ENCODE measurements around the gene CD99. TPM values are rescaled to one million over a fixed set of nuclear protein-coding genes. Genes with fewer than 3 reads are reported as not detected.
"Not testable (repeated sequence)": the region's sequence is repeated elsewhere in the genome, so short reads cannot be mapped to it uniquely, and the experiment has no call there.

CD99 gene
- polyA plus RNA-seq, 4 donors, result 101 to 307 (median 183) TPM

GRCh38 chrX:2665387-2666304, 25.4 kb upstream of the CD99 start:
- no peak overlapping the region for H3K4me3 ChIP-seq (ENCODE audit: low read depth in 1 of 3, low read length in 3 of 3)
- DNase-seq, result peak in 1 of 2 donors; percentile 52
- H3K27me3 ChIP-seq (ENCODE audit: control insufficient read depth in 3 of 3, insufficient read depth in 3 of 3, low read length in 3 of 3), result no peaks in the 10 kb centered on the region
- H3K36me3 ChIP-seq (ENCODE audit: control insufficient read depth in 3 of 3, insufficient read depth in 2 of 3, low read depth in 1 of 3, low read length in 3 of 3), result peaks cover 0 to 6% (median 0%) of the 10 kb centered on the region in 3 donors
- H3K4me1 ChIP-seq (ENCODE audit: control insufficient read depth in 3 of 3, insufficient read depth in 2 of 3, low read depth in 1 of 3, low read length in 2 of 3), result peaks cover 0 to 11% (median 5%) of the 10 kb centered on the region in 3 donors
- no peak overlapping the region for H3K27ac ChIP-seq (ENCODE audit: low read depth in 1 of 3, low read length in 2 of 3)
- FAIRE-seq, result no peak
- H3K9me3 ChIP-seq (ENCODE audit: control insufficient read depth in 2 of 2, insufficient read depth in 1 of 2, low read depth in 1 of 2, low read length in 1 of 2), result no peaks in the 10 kb centered on the region
- WGBS, 3 donors, result 13 to 61% (median 42%) methylated on average over 7 of the region's 7 CpGs

- H3K36me3 ChIP-seq (ENCODE audit: control insufficient read depth in 3 of 3, insufficient read depth in 2 of 3, low read depth in 1 of 3, low read length in 3 of 3), result peaks cover 0 to 5% (median 0%) of the 10 kb centered on the region in 3 donors
- no peak for FAIRE-seq
- H3K9me3 ChIP-seq (ENCODE audit: control insufficient read depth in 2 of 2, insufficient read depth in 1 of 2, low read depth in 1 of 2, low read length in 1 of 2), result no peaks in the 10 kb centered on the region
- H3K4me1 ChIP-seq (ENCODE audit: control insufficient read depth in 3 of 3, insufficient read depth in 2 of 3, low read depth in 1 of 3, low read length in 2 of 3), result peaks cover 0 to 11% (median 5%) of the 10 kb centered on the region in 3 donors
- H3K27ac ChIP-seq (ENCODE audit: low read depth in 1 of 3, low read length in 2 of 3), result no peak overlapping the region
- H3K4me3 ChIP-seq (ENCODE audit: low read depth in 1 of 3, low read length in 3 of 3), result no peak overlapping the region
- WGBS, 3 donors, result 93 to 98% (median 97%) methylated on average over 2 of the region's 2 CpGs
- H3K27me3 ChIP-seq (ENCODE audit: control insufficient read depth in 3 of 3, insufficient read depth in 3 of 3, low read length in 3 of 3), result no peaks in the 10 kb centered on the region
- no peak for DNase-seq
Observed at GRCh38 chrX:2666491-2666890, 24.6 kb upstream of the CD99 start.

GRCh38 chrX:2670978-2671377, 20.1 kb upstream of the CD99 start:
- Histone ChIP-seq H3K9me3 (ENCODE audit: control insufficient read depth in 2 of 2, insufficient read depth in 1 of 2, low read depth in 1 of 2, low read length in 1 of 2) (no peaks in the 10 kb centered on the region), H3K4me3 (ENCODE audit: low read depth in 1 of 3, low read length in 3 of 3) (no peak overlapping the region), H3K36me3 (ENCODE audit: control insufficient read depth in 3 of 3, insufficient read depth in 2 of 3, low read depth in 1 of 3, low read length in 3 of 3) (peaks cover 0 to 3% (median 0%) of the 10 kb centered on the region in 3 donors), H3K27me3 (ENCODE audit: control insufficient read depth in 3 of 3, insufficient read depth in 3 of 3, low read length in 3 of 3) (no peaks in the 10 kb centered on the region), H3K27ac (ENCODE audit: low read depth in 1 of 3, low read length in 2 of 3) (no peak overlapping the region), H3K4me1 (ENCODE audit: control insufficient read depth in 3 of 3, insufficient read depth in 2 of 3, low read depth in 1 of 3, low read length in 2 of 3) (peaks cover 0 to 6% (median 0%) of the 10 kb centered on the region in 3 donors)
- DNase-seq, result no peak
- WGBS, 3 donors, result 68 to 74% (median 72%) methylated on average over 4 of the region's 4 CpGs
- FAIRE-seq, result no peak

GRCh38 chrX:2672084-2672483, 19.0 kb upstream of the CD99 start:
- H3K27ac ChIP-seq (ENCODE audit: low read depth in 1 of 3, low read length in 2 of 3), result no peak overlapping the region
- WGBS, 3 donors, result 94 to 98% (median 96%) methylated on average over 6 of the region's 6 CpGs
- no peaks in the 10 kb centered on the region for H3K27me3 ChIP-seq (ENCODE audit: control insufficient read depth in 3 of 3, insufficient read depth in 3 of 3, low read length in 3 of 3)
- DNase-seq (no peak), FAIRE-seq (no peak)
- no peak overlapping the region for H3K4me3 ChIP-seq (ENCODE audit: low read depth in 1 of 3, low read length in 3 of 3)
- H3K4me1 ChIP-seq (ENCODE audit: control insufficient read depth in 3 of 3, insufficient read depth in 2 of 3, low read depth in 1 of 3, low read length in 2 of 3), result peaks cover 0 to 7% (median 0%) of the 10 kb centered on the region in 3 donors
- no peaks in the 10 kb centered on the region for H3K9me3 ChIP-seq (ENCODE audit: control insufficient read depth in 2 of 2, insufficient read depth in 1 of 2, low read depth in 1 of 2, low read length in 1 of 2)
- H3K36me3 ChIP-seq (ENCODE audit: control insufficient read depth in 3 of 3, insufficient read depth in 2 of 3, low read depth in 1 of 3, low read length in 3 of 3), result peaks cover 0 to 3% (median 0%) of the 10 kb centered on the region in 3 donors

GRCh38 chrX:2673611-2674010, 17.5 kb upstream of the CD99 start:
- DNase-seq (no peak), FAIRE-seq (no peak)
- Histone ChIP-seq H3K4me3 (ENCODE audit: low read depth in 1 of 3, low read length in 3 of 3) (no peak overlapping the region), H3K4me1 (ENCODE audit: control insufficient read depth in 3 of 3, insufficient read depth in 2 of 3, low read depth in 1 of 3, low read length in 2 of 3) (peaks cover 0 to 13% (median 0%) of the 10 kb centered on the region in 3 donors), H3K36me3 (ENCODE audit: control insufficient read depth in 3 of 3, insufficient read depth in 2 of 3, low read depth in 1 of 3, low read length in 3 of 3) (peaks cover 0 to 2% (median 0%) of the 10 kb centered on the region in 3 donors), H3K9me3 (ENCODE audit: control insufficient read depth in 2 of 2, insufficient read depth in 1 of 2, low read depth in 1 of 2, low read length in 1 of 2) (no peaks in the 10 kb centered on the region), H3K27ac (ENCODE audit: low read depth in 1 of 3, low read length in 2 of 3) (no peak overlapping the region), H3K27me3 (ENCODE audit: control insufficient read depth in 3 of 3, insufficient read depth in 3 of 3, low read length in 3 of 3) (no peaks in the 10 kb centered on the region)
- 72 to 85% (median 82%) methylated on average over 12 of the region's 12 CpGs for WGBS, 3 donors

GRCh38 chrX:2675657-2676200, 15.4 kb upstream of the CD99 start:
- not testable (repeated sequence) for H3K27me3 ChIP-seq (ENCODE audit: control insufficient read depth in 3 of 3, insufficient read depth in 3 of 3, low read length in 3 of 3); H3K4me3 ChIP-seq (ENCODE audit: low read depth in 1 of 3, low read length in 3 of 3); DNase-seq; FAIRE-seq; H3K36me3 ChIP-seq (ENCODE audit: control insufficient read depth in 3 of 3, insufficient read depth in 2 of 3, low read depth in 1 of 3, low read length in 3 of 3); H3K27ac ChIP-seq (ENCODE audit: low read depth in 1 of 3, low read length in 2 of 3); H3K9me3 ChIP-seq (ENCODE audit: control insufficient read depth in 2 of 2, insufficient read depth in 1 of 2, low read depth in 1 of 2, low read length in 1 of 2)
- WGBS, 3 donors, result 93% methylated on average over 6 to 7 of the region's 7 CpGs
- peaks cover 0 to 13% (median 0%) of the 10 kb centered on the region in 3 donors for H3K4me1 ChIP-seq (ENCODE audit: control insufficient read depth in 3 of 3, insufficient read depth in 2 of 3, low read depth in 1 of 3, low read length in 2 of 3)

- Histone ChIP-seq H3K27ac (ENCODE audit: low read depth in 1 of 3, low read length in 2 of 3) (peak overlapping the region in 1 of 3 donors; percentile 9), H3K27me3 (ENCODE audit: control insufficient read depth in 3 of 3, insufficient read depth in 3 of 3, low read length in 3 of 3) (no peaks in the 10 kb centered on the region), H3K9me3 (ENCODE audit: control insufficient read depth in 2 of 2, insufficient read depth in 1 of 2, low read depth in 1 of 2, low read length in 1 of 2) (peaks cover 0 to 4% of the 10 kb centered on the region in 2 donors), H3K36me3 (ENCODE audit: control insufficient read depth in 3 of 3, insufficient read depth in 2 of 3, low read depth in 1 of 3, low read length in 3 of 3) (no peaks in the 10 kb centered on the region), H3K4me1 (ENCODE audit: control insufficient read depth in 3 of 3, insufficient read depth in 2 of 3, low read depth in 1 of 3, low read length in 2 of 3) (peaks cover 0 to 13% (median 0%) of the 10 kb centered on the region in 3 donors), H3K4me3 (ENCODE audit: low read depth in 1 of 3, low read length in 3 of 3) (no peak overlapping the region)
- FAIRE-seq, result no peak
- whole genome bisulfite sequencing, 3 donors, result 29 to 56% (median 39%) methylated on average over 7 of the region's 7 CpGs
- peak; percentile 89 to 90 for DNase-seq
Observed at GRCh38 chrX:2676794-2677675, 14.1 kb upstream of the CD99 start.

GRCh38 chrX:2677764-2678163, 13.3 kb upstream of the CD99 start:
- H3K27me3 ChIP-seq (ENCODE audit: control insufficient read depth in 3 of 3, insufficient read depth in 3 of 3, low read length in 3 of 3), result no peaks in the 10 kb centered on the region
- WGBS, 3 donors, result 64 to 79% (median 70%) methylated on average over 10 of the region's 10 CpGs
- H3K9me3 ChIP-seq (ENCODE audit: control insufficient read depth in 2 of 2, insufficient read depth in 1 of 2, low read depth in 1 of 2, low read length in 1 of 2), result peaks cover 0 to 4% of the 10 kb centered on the region in 2 donors
- DNase-seq (no peak), FAIRE-seq (no peak)
- H3K27ac ChIP-seq (ENCODE audit: low read depth in 1 of 3, low read length in 2 of 3), result peak overlapping the region in 1 of 3 donors; percentile 9
- no peak overlapping the region for H3K4me3 ChIP-seq (ENCODE audit: low read depth in 1 of 3, low read length in 3 of 3)
- peaks cover 0 to 13% (median 0%) of the 10 kb centered on the region in 3 donors for H3K4me1 ChIP-seq (ENCODE audit: control insufficient read depth in 3 of 3, insufficient read depth in 2 of 3, low read depth in 1 of 3, low read length in 2 of 3)
- H3K36me3 ChIP-seq (ENCODE audit: control insufficient read depth in 3 of 3, insufficient read depth in 2 of 3, low read depth in 1 of 3, low read length in 3 of 3), result no peaks in the 10 kb centered on the region
